ENCODE data around the gene NRXN3. TPM values are rescaled to one million over a fixed set of nuclear protein-coding genes. Genes with fewer than 3 reads are reported as not detected.
A peak's percentile ranks its signal among the peaks of the same experiment; 100 is the strongest.

Gene NRXN3
- total RNA-seq, 1 experiment from 2014 or later, result 1.1 TPM

GRCh38 chr14:79281244-79282152 is 1111.3 kb downstream of the NRXN3 start:
- ChIA-PET POLR2A (ENCODE audit: unreplicated experiment) (no interaction called here), CTCF (interaction anchor here (1.0 kb wide), 1 partner anchor 125 kb away, joined by 4 read pairs; no protein-coding TSS in a partner anchor)
- Histone ChIP-seq H3K27ac (ENCODE audit: low read length) (no peak overlapping the region), H3F3A (ENCODE audit: low read length, unreplicated experiment) (no peaks in the 10 kb centered on the region), H3K4me2 (ENCODE audit: low read length) (peak overlapping the region; percentile 96), H3K4me3 (ENCODE audit: low read length) (peak overlapping the region; percentile 82), H3K79me2 (ENCODE audit: low read length) (no peaks in the 10 kb centered on the region), H3K9me3 (ENCODE audit: low read length) (no peaks in the 10 kb centered on the region), H2AFZ (ENCODE audit: low read length) (no peak overlapping the region), H3K36me3 (ENCODE audit: low read depth, low read length) (no peaks in the 10 kb centered on the region), H3K9me2 (replicated peaks; ENCODE audit: low read length) (no peaks in the 10 kb centered on the region), H4K20me1 (ENCODE audit: low read length) (no peaks in the 10 kb centered on the region), H3K4me1 (ENCODE audit: insufficient read depth, low read length) (peaks cover 15% of the 10 kb centered on the region; the same call in 1 of the 2 replicates), H3K9ac (ENCODE audit: low read length) (no peak overlapping the region), H3K27me3 (ENCODE audit: low read length) (no peaks in the 10 kb centered on the region)
- intact Hi-C loops (cut with micrococcal nuclease), result no loop called here
- DNase-seq (no peak), ATAC-seq (no peak)
- no TSS peak for BruUV-seq (replicated peaks)
- TF ChIP-seq EZH2phosphoT487 (IDR thresholded peaks at IDR 0.05; ENCODE audit: borderline replicate concordance, low read length), result no peak
- TF ChIP-seq EZH2 (IDR thresholded peaks at IDR 0.05; ENCODE audit: low read length, unreplicated experiment), result no peak
- TF ChIP-seq CTCF (conservative IDR thresholded peaks at IDR 0.05; ENCODE audit: low read depth, low read length), result no peak

- ATAC-seq, result no peak
- no peaks in the 10 kb centered on the region for H3K27me3 ChIP-seq (ENCODE audit: low read length)
- TF ChIP-seq EZH2phosphoT487 (IDR thresholded peaks at IDR 0.05; ENCODE audit: borderline replicate concordance, low read length), result no peak
- no peaks in the 10 kb centered on the region for H3K9me3 ChIP-seq (ENCODE audit: low read length)
- H3K4me2 ChIP-seq (ENCODE audit: low read length), result no peak overlapping the region
- H2AFZ ChIP-seq (ENCODE audit: low read length), result no peak overlapping the region
- no peaks in the 10 kb centered on the region for H3K36me3 ChIP-seq (ENCODE audit: low read depth, low read length)
- intact Hi-C loops (cut with micrococcal nuclease), result no loop called here
- ChIA-PET POLR2A (ENCODE audit: unreplicated experiment) (no interaction called here), CTCF (no interaction called here)
- H3F3A ChIP-seq (ENCODE audit: low read length, unreplicated experiment), result no peaks in the 10 kb centered on the region
- H3K4me1 ChIP-seq (ENCODE audit: insufficient read depth, low read length), result 0 out of 2 replicates have a peak, but pooled peaks cover 4% of the 10 kb centered on the region
- DNase-seq, result no peak
- no peaks in the 10 kb centered on the region for H3K9me2 ChIP-seq (replicated peaks; ENCODE audit: low read length)
- H4K20me1 ChIP-seq (ENCODE audit: low read length), result no peaks in the 10 kb centered on the region
- H3K27ac ChIP-seq (ENCODE audit: low read length), result no peak overlapping the region
- H3K4me3 ChIP-seq (ENCODE audit: low read length), result no peak overlapping the region
- no peak overlapping the region for H3K9ac ChIP-seq (ENCODE audit: low read length)
- no peaks in the 10 kb centered on the region for H3K79me2 ChIP-seq (ENCODE audit: low read length)
- BruUV-seq (replicated peaks), result no TSS peak
Measured at GRCh38 chr14:79284621-79285020, 1114.4 kb downstream of the NRXN3 start.

- no TSS peak for BruUV-seq (replicated peaks)
- no peak for TF ChIP-seq CTCF (conservative IDR thresholded peaks at IDR 0.05; ENCODE audit: low read depth, low read length)
- no peak for TF ChIP-seq EZH2phosphoT487 (IDR thresholded peaks at IDR 0.05; ENCODE audit: borderline replicate concordance, low read length)
- TF ChIP-seq EZH2 (IDR thresholded peaks at IDR 0.05; ENCODE audit: low read length, unreplicated experiment), result no peak
- POLR2A ChIA-PET (ENCODE audit: unreplicated experiment), result no interaction called here
Measured at GRCh38 chr14:79285263-79285662, 1115.1 kb downstream of the NRXN3 start.

More at GRCh38 chr14:79285263-79285662, 1115.1 kb downstream of the NRXN3 start:
- no peak overlapping the region for H3K4me3 ChIP-seq (ENCODE audit: low read length)
- no peaks in the 10 kb centered on the region for H3K9me3 ChIP-seq (ENCODE audit: low read length)
- no peak overlapping the region for H2AFZ ChIP-seq (ENCODE audit: low read length)
- no peaks in the 10 kb centered on the region for H3K9me2 ChIP-seq (replicated peaks; ENCODE audit: low read length)
- H3K4me2 ChIP-seq (ENCODE audit: low read length), result no peak overlapping the region
- H3K79me2 ChIP-seq (ENCODE audit: low read length), result no peaks in the 10 kb centered on the region
- H3F3A ChIP-seq (ENCODE audit: low read length, unreplicated experiment), result no peaks in the 10 kb centered on the region
- no peaks in the 10 kb centered on the region for H3K27me3 ChIP-seq (ENCODE audit: low read length)
- CTCF ChIA-PET, result no interaction called here
- 0 out of 2 replicates have a peak, but pooled peaks cover 3% of the 10 kb centered on the region for H3K4me1 ChIP-seq (ENCODE audit: insufficient read depth, low read length)
- no peak overlapping the region for H3K27ac ChIP-seq (ENCODE audit: low read length)
- intact Hi-C loops (cut with micrococcal nuclease), result no loop called here
- DNase-seq (no peak), ATAC-seq (no peak)
- H4K20me1 ChIP-seq (ENCODE audit: low read length), result no peaks in the 10 kb centered on the region
- H3K36me3 ChIP-seq (ENCODE audit: low read depth, low read length), result no peaks in the 10 kb centered on the region
- H3K9ac ChIP-seq (ENCODE audit: low read length), result no peak overlapping the region
